ENCODE measurements around the gene CMC2.

DNA sequence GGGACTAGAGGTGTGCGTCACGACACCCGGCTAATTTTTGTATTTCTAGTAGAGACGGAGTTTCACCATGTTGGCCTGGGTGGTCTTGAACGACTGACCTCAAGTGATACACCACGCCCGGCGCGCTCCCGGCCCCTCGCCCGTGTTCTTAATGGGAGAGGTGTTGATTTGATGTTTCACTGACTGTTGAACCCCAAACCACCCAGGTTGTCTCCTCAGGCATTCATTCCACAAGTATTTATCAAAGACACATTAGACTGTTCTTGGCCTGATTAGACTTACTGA lies 1.8 kb upstream of the CMC2 start:
- TF ChIP-seq TAF1 (IDR thresholded peaks at IDR 0.05; ENCODE audit: borderline replicate concordance, insufficient read depth, low read length) (no peak), POLR2AphosphoS5 (IDR thresholded peaks at IDR 0.05; ENCODE audit: low read depth, low read length) (no peak), REST (IDR thresholded peaks at IDR 0.05; ENCODE audit: insufficient read depth in 1 of 2, low read depth in 2 of 2, low read length in 2 of 2) (no peak), SIN3A (IDR thresholded peaks at IDR 0.05; ENCODE audit: borderline replicate concordance, insufficient read depth, low read length) (no peak)
